Measurements from ENCODE around the gene LKAAEAR1.

The LKAAEAR1 gene

GRCh38 chr20:64048402-64049044 is 35.7 kb downstream of the LKAAEAR1 start:
- DNase-seq: no peak

- no peak for DNase-seq
These were observed 36.2 kb downstream of the LKAAEAR1 start for GRCh38 chr20:64047968-64048401.

- DNase-seq: no peak
These were observed 37.2 kb downstream of the LKAAEAR1 start for GRCh38 chr20:64047046-64047389.

GRCh38 chr20:64045346-64046011 is 38.7 kb downstream of the LKAAEAR1 start:
- no peak for DNase-seq

- DNase-seq: no peak
These were observed 39.5 kb downstream of the LKAAEAR1 start for GRCh38 chr20:64044484-64045247.

GRCh38 chr20:64043768-64044167 is 40.4 kb downstream of the LKAAEAR1 start:
- no peak for DNase-seq

GRCh38 chr20:64042054-64042781 is 42.0 kb downstream of the LKAAEAR1 start:
- no peak for DNase-seq

- no peak for DNase-seq
These were observed 42.5 kb downstream of the LKAAEAR1 start for GRCh38 chr20:64041781-64042053.

- DNase-seq: no peak
These were observed 43.0 kb downstream of the LKAAEAR1 start for GRCh38 chr20:64041040-64041780.

GRCh38 chr20:64040231-64041039 is 43.8 kb downstream of the LKAAEAR1 start:
- DNase-seq: no peak

- DNase-seq: no peak
These were observed 44.7 kb downstream of the LKAAEAR1 start for GRCh38 chr20:64039293-64040160.

GRCh38 chr20:64038565-64039292 is 45.5 kb downstream of the LKAAEAR1 start:
- peak; percentile 67 for DNase-seq

- no peak for DNase-seq
These were observed 46.0 kb downstream of the LKAAEAR1 start for GRCh38 chr20:64038224-64038564.

GRCh38 chr20:64037498-64038213 is 46.5 kb downstream of the LKAAEAR1 start:
- DNase-seq: peak; percentile 56

- DNase-seq: no peak
These were observed 47.0 kb downstream of the LKAAEAR1 start for GRCh38 chr20:64037199-64037497.

- DNase-seq: no peak
These were observed 47.6 kb downstream of the LKAAEAR1 start for GRCh38 chr20:64036346-64037198.

GRCh38 chr20:64035933-64036345 is 48.3 kb downstream of the LKAAEAR1 start, which contains the start of gene C20orf204:
C20orf204 (plus strand) TSS chr20:64036182; CDS start chr20:64036324, 142 bp downstream.
- no peak for DNase-seq

- DNase-seq: no peak
These were observed 48.9 kb downstream of the LKAAEAR1 start for GRCh38 chr20:64035066-64035932.
